HUES64 (cell line): ENCODE results near the gene PLEKHH2.
"Not testable (repeated sequence)": the region's sequence is repeated elsewhere in the genome, so short reads cannot be mapped to it uniquely, and the experiment has no call there.

Experiments
- H3K27ac ChIP-seq: 2 replicates; pipeline ENCODE4 v1.7.0; 2013; ENCODE audit warnings: low read depth, low read length, inconsistent platforms
- H3K27me3 ChIP-seq: 2 replicates; pipeline ENCODE4 v1.6.1; 2013; ENCODE audit warnings: mild to moderate bottlenecking, low read length; ENCODE audit not compliant: insufficient read depth
- H3K36me3 ChIP-seq: 2 replicates; pipeline ENCODE4 v1.6.1; 2013; ENCODE audit warnings: mild to moderate bottlenecking, low read length; ENCODE audit not compliant: insufficient read depth
- H3K4me1 ChIP-seq: 2 replicates; pipeline ENCODE4 v1.6.1; 2013; ENCODE audit warnings: mild to moderate bottlenecking, low read length, moderate library complexity; ENCODE audit not compliant: insufficient read depth
- H3K4me3 ChIP-seq: 2 replicates; pipeline ENCODE4 v1.5.1; 2013; ENCODE audit warnings: mild to moderate bottlenecking, low read length, moderate library complexity
- H3K9ac ChIP-seq: 2 replicates; pipeline ENCODE4 v1.6.1; 2013; ENCODE audit warnings: mild to moderate bottlenecking, low read depth, low read length
- H3K9me3 ChIP-seq: 2 replicates; pipeline ENCODE4 v1.6.1; 2013; ENCODE audit warnings: low read depth, low read length; ENCODE audit not compliant: insufficient read depth
- WGBS: fragments of 150-250, 120-280 bp; methylation state at CpG from one replicate; pipeline ENCODE4 v1.1.7; 2013; ENCODE audit warnings: missing lambda C conversion rate; 5-methylcytosine and 5-hydroxymethylcytosine counted together

The PLEKHH2 gene

DNA sequence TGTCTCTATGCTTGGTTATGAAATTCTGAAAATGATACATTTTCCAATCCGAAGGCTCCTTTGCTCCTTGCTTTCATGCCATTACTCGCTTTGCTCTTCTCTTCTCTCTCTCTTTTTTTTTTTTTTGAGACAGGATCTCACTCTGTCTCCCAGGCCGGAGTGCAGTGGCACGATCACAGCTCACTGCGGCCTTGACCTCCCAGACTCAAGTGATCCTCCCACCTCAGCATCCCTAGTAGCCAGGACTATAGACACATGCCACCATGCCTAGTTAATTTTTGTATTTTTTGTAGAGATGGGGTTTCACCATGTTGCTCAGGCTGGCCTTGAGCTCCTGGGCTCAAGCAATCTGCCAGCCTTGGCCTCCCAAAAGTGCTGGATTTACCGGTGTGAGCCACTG, 61.1 kb downstream of the PLEKHH2 start:
- H3K4me3 ChIP-seq, H3K27ac ChIP-seq, H3K36me3 ChIP-seq, H3K9me3 ChIP-seq, H3K4me1 ChIP-seq, H3K9ac ChIP-seq, H3K27me3 ChIP-seq: not testable (repeated sequence)
- 90% methylated on average over 6 of the region's 6 CpGs for WGBS

DNA sequence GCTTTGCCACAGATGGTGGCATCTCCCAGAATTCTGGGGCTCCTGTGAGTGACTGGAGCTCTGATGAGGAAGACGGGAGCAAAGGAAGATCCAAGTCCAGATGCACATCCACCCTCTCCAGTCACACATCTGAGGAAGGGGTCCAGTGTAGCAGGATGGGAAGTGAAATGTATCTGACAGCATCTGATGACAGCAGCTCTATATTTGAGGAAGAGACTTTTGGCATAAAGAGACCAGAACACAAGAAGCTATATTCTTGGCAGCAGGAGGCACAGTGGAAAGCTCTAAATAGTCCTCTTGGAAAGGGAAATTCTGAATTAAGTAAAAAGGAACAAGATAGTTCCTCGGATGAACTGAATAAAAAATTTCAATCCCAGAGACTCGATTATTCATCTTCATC, 62.7 kb downstream of the PLEKHH2 start:
- WGBS, result 98% methylated on average over 3 of the region's 3 CpGs
- no peak overlapping the region for H3K4me3 ChIP-seq
- no peaks in the 10 kb centered on the region for H3K36me3 ChIP-seq
- no peak overlapping the region for H3K9ac ChIP-seq
- H3K4me1 ChIP-seq, result no peaks in the 10 kb centered on the region
- no peaks in the 10 kb centered on the region for H3K9me3 ChIP-seq
- no peaks in the 10 kb centered on the region for H3K27me3 ChIP-seq
- no peak overlapping the region for H3K27ac ChIP-seq

DNA sequence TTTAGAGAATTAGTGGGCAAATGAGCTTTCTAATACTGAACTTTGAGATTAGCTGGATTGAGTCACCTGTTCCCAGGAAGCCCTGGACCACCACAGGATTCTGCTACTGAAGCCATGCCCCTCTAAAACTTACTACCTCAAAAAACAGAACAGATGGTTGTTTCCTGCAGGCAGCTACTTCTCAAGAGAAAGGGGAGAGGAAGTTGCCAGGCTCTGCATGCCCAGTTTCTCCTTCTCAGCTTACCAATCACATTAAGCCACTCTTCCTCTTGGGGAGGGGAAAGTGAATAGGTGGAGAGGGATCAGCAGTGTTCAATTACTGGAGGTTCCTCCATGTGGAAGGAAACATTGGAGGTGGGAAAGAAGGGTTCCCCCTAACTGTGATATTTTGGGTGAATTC, 64.1 kb downstream of the PLEKHH2 start:
- Histone ChIP-seq H3K27ac (no peak overlapping the region), H3K4me1 (no peaks in the 10 kb centered on the region), H3K36me3 (no peaks in the 10 kb centered on the region), H3K27me3 (no peaks in the 10 kb centered on the region), H3K9me3 (no peaks in the 10 kb centered on the region), H3K9ac (no peak overlapping the region), H3K4me3 (no peak overlapping the region)

DNA sequence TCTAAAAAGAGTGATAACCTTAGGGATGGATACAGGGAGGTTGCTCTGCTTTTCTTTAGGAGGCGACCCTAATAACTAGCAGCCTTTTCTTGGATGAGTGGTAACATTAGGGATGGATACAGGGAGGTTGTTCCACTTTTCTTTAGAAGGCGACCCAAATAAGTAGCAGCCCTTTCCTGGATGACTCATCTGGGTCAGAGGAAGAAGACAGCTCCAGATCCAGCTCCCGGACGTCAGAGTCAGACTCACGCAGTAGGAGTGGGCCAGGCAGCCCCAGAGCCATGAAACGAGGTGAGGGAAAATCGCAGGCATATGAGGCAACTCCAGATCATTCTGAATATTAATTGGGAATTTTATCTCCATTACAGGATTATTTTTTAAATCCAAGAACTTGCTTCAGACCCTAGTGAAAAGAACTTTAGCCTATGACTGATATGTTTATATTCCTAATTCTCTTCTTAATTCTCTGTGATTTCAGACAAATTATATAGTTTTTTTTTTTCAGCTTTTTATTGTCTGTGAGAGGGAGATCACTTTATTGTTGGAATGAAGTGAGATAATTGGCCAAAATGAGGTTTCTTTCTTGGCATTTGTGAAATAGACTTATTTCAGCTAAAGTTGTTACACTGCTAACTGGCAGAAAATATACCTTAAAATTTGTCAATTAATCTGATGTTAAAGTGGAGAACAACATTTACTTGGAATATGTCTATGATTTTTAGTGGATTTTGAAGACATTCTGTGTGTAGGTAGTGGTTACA, 70.4 kb downstream of the PLEKHH2 start:
- no peak overlapping the region for H3K9ac ChIP-seq
- no peak overlapping the region for H3K27ac ChIP-seq
- H3K4me3 ChIP-seq, result no peak overlapping the region
- H3K9me3 ChIP-seq, result no peaks in the 10 kb centered on the region
- H3K4me1 ChIP-seq, result no peaks in the 10 kb centered on the region
- 84% methylated on average over 7 of the region's 7 CpGs for WGBS
- H3K36me3 ChIP-seq, result no peaks in the 10 kb centered on the region
- H3K27me3 ChIP-seq, result no peaks in the 10 kb centered on the region

DNA sequence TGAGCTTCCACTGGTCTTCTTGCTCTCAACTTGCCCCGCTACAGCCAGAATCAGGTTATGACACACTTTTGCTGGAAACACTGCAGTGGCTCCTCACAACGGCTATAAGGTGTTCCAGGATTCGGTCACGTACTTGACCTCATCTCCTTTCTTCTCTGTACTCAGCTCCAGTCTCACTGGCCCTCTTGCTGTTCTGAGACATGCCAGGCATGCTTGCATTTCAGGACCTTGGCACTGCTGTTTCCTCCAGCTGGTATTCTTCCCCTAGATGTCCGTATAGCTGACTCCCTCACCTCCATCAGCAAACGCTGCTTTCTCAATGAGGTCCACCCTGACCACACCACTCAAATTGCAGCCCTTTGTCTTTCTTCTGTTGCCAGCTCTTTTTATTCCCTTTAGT, 71.1 kb downstream of the PLEKHH2 start:
- Histone ChIP-seq H3K4me3 (no peak overlapping the region), H3K27ac (no peak overlapping the region), H3K27me3 (no peaks in the 10 kb centered on the region), H3K36me3 (no peaks in the 10 kb centered on the region), H3K9me3 (no peaks in the 10 kb centered on the region), H3K9ac (no peak overlapping the region), H3K4me1 (no peaks in the 10 kb centered on the region)
- 92% methylated on average over 6 of the region's 6 CpGs for WGBS

DNA sequence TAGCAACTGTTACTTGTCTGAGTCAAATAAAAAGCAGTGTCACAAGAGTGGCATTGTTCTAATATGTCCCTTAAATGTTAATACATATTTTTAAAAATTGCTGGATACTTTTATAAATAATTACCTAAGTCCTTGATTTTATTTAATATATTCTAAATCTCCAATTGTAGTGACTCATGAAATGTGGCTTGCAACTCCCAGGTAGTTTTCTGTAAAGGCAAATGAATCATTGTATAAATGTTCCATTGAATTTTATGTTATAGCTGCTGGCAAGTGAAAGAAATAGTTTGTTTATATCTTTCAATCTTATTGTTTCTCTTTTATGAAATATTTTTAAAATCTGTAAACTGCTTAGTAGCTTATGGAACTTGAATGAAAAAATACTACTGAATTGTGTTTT, 71.8 kb downstream of the PLEKHH2 start:
- H3K4me1 ChIP-seq, result peaks cover 2% of the 10 kb centered on the region; the same call in 1 of the 2 replicates
- H3K4me3 ChIP-seq, result no peak overlapping the region
- H3K36me3 ChIP-seq, result no peaks in the 10 kb centered on the region
- H3K27ac ChIP-seq, result no peak overlapping the region
- H3K9ac ChIP-seq, result no peak overlapping the region
- no peaks in the 10 kb centered on the region for H3K9me3 ChIP-seq
- no peaks in the 10 kb centered on the region for H3K27me3 ChIP-seq

DNA sequence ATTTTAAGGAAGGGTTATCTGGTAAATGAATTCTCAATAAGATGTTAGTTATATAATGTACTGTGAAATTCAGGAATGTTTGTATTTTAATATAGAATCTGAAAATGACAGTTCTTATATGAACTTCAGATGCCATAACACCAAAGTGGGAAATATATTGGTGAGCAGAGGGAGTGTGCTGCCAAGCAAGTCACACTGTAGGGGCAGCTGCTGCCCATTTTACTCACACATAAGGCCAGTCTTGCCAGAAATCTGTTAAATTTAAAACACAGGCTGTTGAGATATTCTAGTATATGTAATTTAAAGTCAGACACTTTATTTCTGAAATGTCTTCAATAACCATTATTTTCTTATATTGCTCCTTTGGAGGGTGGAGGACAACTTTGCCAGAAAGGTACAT, 73.8 kb downstream of the PLEKHH2 start:
- no peak overlapping the region for H3K9ac ChIP-seq
- peaks cover 20% of the 10 kb centered on the region for H3K4me1 ChIP-seq
- H3K4me3 ChIP-seq, result no peak overlapping the region
- no peaks in the 10 kb centered on the region for H3K36me3 ChIP-seq
- H3K9me3 ChIP-seq, result no peaks in the 10 kb centered on the region
- H3K27me3 ChIP-seq, result no peaks in the 10 kb centered on the region
- no peak overlapping the region for H3K27ac ChIP-seq

DNA sequence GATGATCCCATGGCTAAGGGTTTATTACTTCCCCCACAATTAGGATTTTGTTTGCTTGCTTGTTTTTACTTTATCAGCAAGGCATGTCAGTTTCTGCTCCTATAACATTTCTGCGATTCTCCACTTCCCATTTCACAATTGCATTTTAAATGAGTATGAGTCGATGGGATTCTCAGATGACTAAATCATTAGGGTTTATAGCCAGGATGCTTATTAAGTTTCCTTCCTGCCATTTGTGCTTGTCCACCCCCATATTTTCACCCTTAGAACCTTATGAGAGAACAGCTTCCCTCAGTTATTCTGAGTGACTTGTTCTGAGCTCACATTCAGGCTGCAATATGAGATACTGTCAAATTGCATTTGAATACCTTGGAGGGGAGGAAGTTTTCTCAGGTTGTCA, 77.1 kb downstream of the PLEKHH2 start:
- WGBS, result 89% methylated on average over 2 of the region's 2 CpGs
- H3K9me3 ChIP-seq, result no peaks in the 10 kb centered on the region
- H3K27ac ChIP-seq, result no peak overlapping the region
- no peaks in the 10 kb centered on the region for H3K27me3 ChIP-seq
- H3K4me3 ChIP-seq, result no peak overlapping the region
- H3K4me1 ChIP-seq, result peaks cover 20% of the 10 kb centered on the region
- H3K36me3 ChIP-seq, result no peaks in the 10 kb centered on the region
- 0 out of 2 replicates have a peak overlapping the region, but pooled peaks have one; percentile 16 for H3K9ac ChIP-seq

DNA sequence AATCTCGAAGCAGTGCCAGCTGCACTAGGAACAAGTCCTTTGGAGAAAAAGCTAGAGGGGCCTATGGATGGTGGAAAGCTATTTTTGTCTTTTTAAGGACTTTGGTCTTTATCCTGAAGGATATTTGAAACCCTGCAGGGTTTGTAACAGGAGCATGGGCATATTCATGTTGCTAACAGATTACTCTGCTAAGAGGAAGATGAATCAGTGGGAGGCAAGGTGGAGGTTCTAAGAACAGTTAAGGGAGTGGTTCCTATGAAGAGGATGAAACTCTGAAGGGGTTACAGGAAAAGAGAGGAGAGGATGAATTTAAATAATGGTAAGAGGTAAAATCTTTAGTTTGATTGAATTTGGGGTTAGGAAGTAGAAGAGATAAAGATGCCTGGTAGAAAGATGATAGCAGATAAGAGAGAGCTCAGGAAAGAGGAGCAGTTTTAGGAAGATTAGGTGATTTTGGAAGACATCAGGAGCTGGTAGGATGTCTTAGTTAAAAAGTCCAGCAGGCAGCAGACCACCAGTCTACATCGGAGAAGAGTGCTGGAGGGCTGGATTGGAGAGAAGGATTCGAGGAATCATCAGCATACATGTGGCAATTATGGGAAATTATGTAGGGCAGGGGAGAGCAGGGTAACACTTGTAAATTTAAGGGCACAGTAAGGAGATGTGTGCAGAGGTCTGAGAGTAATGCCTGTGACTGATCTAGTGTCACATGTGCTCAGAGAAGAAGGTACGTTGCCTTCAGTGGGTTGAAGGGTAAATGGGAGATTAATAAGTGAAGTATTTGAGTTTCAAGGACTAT, 78.4 kb downstream of the PLEKHH2 start:
- no peaks in the 10 kb centered on the region for H3K9me3 ChIP-seq
- no peaks in the 10 kb centered on the region for H3K27me3 ChIP-seq
- H3K27ac ChIP-seq, result no peak overlapping the region
- H3K4me3 ChIP-seq, result no peak overlapping the region
- no peaks in the 10 kb centered on the region for H3K36me3 ChIP-seq
- peaks cover 20% of the 10 kb centered on the region for H3K4me1 ChIP-seq
- no peak overlapping the region for H3K9ac ChIP-seq
- WGBS, result 90% methylated on average over 4 of the region's 4 CpGs

DNA sequence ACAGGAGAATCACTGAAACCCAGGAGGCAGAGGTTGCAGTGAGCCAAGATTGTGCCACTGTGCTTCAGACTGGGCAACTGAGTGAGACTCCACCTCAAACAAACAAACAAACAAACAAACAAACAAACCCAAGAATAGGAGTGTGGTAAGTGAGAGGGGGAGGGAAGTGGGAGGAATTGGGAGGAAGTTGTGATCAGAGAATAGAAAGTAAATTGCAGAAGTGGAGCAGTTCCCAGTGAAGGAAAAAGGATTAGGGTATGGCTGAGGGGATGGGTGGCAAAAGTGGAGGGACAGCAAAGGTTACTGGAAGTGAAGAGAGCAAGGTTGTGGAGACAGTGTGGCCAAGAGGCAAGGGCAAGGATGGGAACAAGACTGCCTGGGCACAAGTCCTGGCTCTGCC, 80.3 kb downstream of the PLEKHH2 start:
- H3K9ac ChIP-seq, result no peak overlapping the region
- no peaks in the 10 kb centered on the region for H3K36me3 ChIP-seq
- H3K27me3 ChIP-seq, result no peaks in the 10 kb centered on the region
- H3K4me3 ChIP-seq, result no peak overlapping the region
- no peaks in the 10 kb centered on the region for H3K9me3 ChIP-seq
- peaks cover 20% of the 10 kb centered on the region for H3K4me1 ChIP-seq
- no peak overlapping the region for H3K27ac ChIP-seq

DNA sequence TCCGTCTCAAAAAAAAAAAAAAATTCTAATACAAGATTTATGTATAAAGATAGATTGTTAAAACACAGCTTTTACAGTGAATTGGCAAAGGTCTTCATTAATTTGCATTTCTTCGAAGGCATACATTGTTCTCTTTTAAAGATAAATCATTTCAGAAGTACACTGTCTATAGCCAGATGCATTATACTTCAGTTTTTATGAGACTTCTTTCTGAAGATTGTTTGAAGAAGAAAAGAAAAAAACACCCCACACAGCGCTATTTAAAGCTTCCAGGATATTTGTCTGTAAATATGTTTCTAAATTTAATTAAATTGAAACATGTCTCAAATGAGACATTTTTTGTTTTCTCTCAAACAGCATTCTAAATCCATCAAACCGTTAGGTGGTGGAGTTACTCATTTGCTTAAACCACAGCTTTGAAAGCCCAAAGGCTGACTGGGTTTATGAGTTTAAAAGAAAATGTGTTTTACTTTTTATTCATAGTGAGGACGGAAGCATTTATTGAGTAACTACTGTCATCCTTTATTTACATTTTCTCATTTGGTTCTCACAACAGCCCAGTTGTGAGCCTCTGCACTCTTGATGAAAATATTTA, 81.6 kb downstream of the PLEKHH2 start:
- WGBS, result 81% methylated on average over 3 of the region's 5 CpGs
- H3K9ac ChIP-seq, result no peak overlapping the region
- H3K27me3 ChIP-seq, result no peaks in the 10 kb centered on the region
- H3K4me1 ChIP-seq, result peaks cover 20% of the 10 kb centered on the region
- H3K4me3 ChIP-seq, result no peak overlapping the region
- H3K36me3 ChIP-seq, result no peaks in the 10 kb centered on the region
- no peaks in the 10 kb centered on the region for H3K9me3 ChIP-seq
- no peak overlapping the region for H3K27ac ChIP-seq
